Fibroblast of lung (primary cell): Measurements from ENCODE around the gene POPDC3. TPM values are rescaled to one million over a fixed set of nuclear protein-coding genes. Genes with fewer than 3 reads are reported as not detected.
A peak's percentile ranks its signal among the peaks of the same experiment; 100 is the strongest.

Experiments used
- DNase-seq, 2 donors: peaks; one replicate each; pipeline versions ENCODE4 v3.0.0 to v3.0.0-alpha.2; 2010; ENCODE audit warnings: low read depth in 2 of 2
- H2AFZ ChIP-seq: 2 replicates; pipeline ENCODE4 v1.5.1; 2012; ENCODE audit warnings: low read length, control low read depth, inconsistent platforms
- H3K27ac ChIP-seq: 2 replicates; pipeline ENCODE4 v1.5.1; 2011; ENCODE audit warnings: low read length, control low read depth; ENCODE audit not compliant: insufficient read depth
- H3K27me3 ChIP-seq: 2 replicates; pipeline ENCODE4 v1.5.1; 2011; ENCODE audit warnings: mild to moderate bottlenecking, low read length; ENCODE audit not compliant: control insufficient read depth, insufficient read depth
- H3K36me3 ChIP-seq: 2 replicates; pipeline ENCODE4 v1.5.1; 2011; ENCODE audit warnings: low read length; ENCODE audit not compliant: control insufficient read depth, insufficient read depth
- H3K4me1 ChIP-seq: 2 replicates; pipeline ENCODE4 v1.5.1; 2011; ENCODE audit warnings: low read length; ENCODE audit not compliant: control insufficient read depth, insufficient read depth; ENCODE audit errors: extremely low read depth
- H3K4me2 ChIP-seq: 2 replicates; pipeline ENCODE4 v1.5.1; 2011; ENCODE audit warnings: low read length, control low read depth; ENCODE audit not compliant: insufficient read depth; ENCODE audit errors: extremely low read depth
- H3K4me3 ChIP-seq, 4 experiments: fragments of 200-600 bp in 1 of 4; sonication (generic) in 1 of 4; replicated peaks in 1 of 4; 2 replicates each; pipeline ENCODE4 v1.5.1; 2011 to 2016; ENCODE audit warnings: low read length in 4 of 4, low read depth in 3 of 4, mild to moderate bottlenecking in 3 of 4, control low read depth in 2 of 4, inconsistent platforms in 1 of 4, mixed read lengths in 1 of 4; ENCODE audit not compliant: insufficient read depth in 1 of 4; ENCODE audit errors: control extremely low read depth in 1 of 4
- H3K79me2 ChIP-seq: 2 replicates; pipeline ENCODE4 v1.5.1; 2012; ENCODE audit warnings: mild to moderate bottlenecking, low read length, inconsistent platforms; ENCODE audit not compliant: control insufficient read depth, insufficient read depth
- H3K9ac ChIP-seq: 2 replicates; pipeline ENCODE4 v1.5.1; 2011; ENCODE audit warnings: mild to moderate bottlenecking, low read length, control low read depth; ENCODE audit not compliant: insufficient read depth
- H3K9me3 ChIP-seq: 2 replicates; pipeline ENCODE4 v1.5.1; 2012; ENCODE audit warnings: low read depth, low read length; ENCODE audit not compliant: control insufficient read depth, insufficient read depth
- H4K20me1 ChIP-seq: 2 replicates; pipeline ENCODE4 v1.5.1; 2011; ENCODE audit warnings: low read length; ENCODE audit not compliant: control insufficient read depth, insufficient read depth; ENCODE audit errors: extremely low read depth
- EZH2 ChIP-seq: IDR thresholded peaks from 2 replicates; pipeline ENCODE4 v1.5.1; 2012; ENCODE audit warnings: low read length, control low read depth, mild to moderate bottlenecking; ENCODE audit errors: missing control alignments
- polyA plus RNA-seq, 2 donors: library from polyadenylated mRNA; depleted of rRNA in 1 of 2; stranded (reverse) in 1 of 2; unstranded in 1 of 2; fragments of >200 nt; gene quantifications; 2 replicates each; pipeline ENCODE4 v1.2.1, GENCODE V29; 2011 to 2012; ENCODE audit warnings: missing spikeins in 1 of 2
- total RNA-seq: library from RNA; depleted of rRNA; stranded (reverse); fragments of >200 nt; gene quantifications from 2 replicates; pipeline ENCODE4 v1.2.1, GENCODE V29; 2014
- TF ChIP-seq, protein P1 (sequence below), 2 donors: IDR thresholded peaks in 1 of 2; conservative IDR thresholded peaks in 1 of 2; 1 replicate in 1 of 2; 2 replicates in 1 of 2; pipeline ENCODE4 v1.5.1; 2011 to 2012; ENCODE audit warnings: low read length in 2 of 2, control low read depth in 1 of 2, inconsistent platforms in 1 of 2, low read depth in 1 of 2, mild to moderate bottlenecking in 1 of 2

Gene POPDC3
- total and polyA plus RNA-seq, 2 donors (not counting 1 experiment from before 2014, with no cell fraction given), result 14.2 to 18.1 TPM

DNA sequence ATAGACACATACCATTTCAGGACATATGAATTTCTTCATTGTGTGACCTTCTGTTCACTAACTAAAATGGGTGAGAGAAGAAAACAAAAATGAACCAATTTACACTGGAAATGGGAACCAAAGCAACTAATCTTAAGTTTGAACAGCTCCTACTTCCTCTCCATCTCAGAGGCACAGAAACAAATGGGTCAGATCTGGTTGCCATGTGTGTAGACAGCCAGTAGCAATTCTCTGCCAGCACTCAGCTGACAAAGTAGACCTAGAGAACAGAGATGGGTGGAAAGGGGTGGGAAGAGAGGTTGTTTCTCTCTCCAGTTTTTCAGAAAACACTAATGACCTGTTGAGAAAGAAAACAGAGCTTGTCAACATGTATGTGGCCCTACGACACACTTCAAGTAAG, 14.3 kb upstream of the POPDC3 start:
- H3K9me3 ChIP-seq, result no peaks in the 10 kb centered on the region
- H3K4me2 ChIP-seq, result peak overlapping the region; percentile 5
- no peaks in the 10 kb centered on the region for H4K20me1 ChIP-seq
- H2AFZ ChIP-seq, result no peak overlapping the region
- no peak overlapping the region for H3K27ac ChIP-seq
- no peak for TF ChIP-seq EZH2
- TF ChIP-seq, protein P1, sequence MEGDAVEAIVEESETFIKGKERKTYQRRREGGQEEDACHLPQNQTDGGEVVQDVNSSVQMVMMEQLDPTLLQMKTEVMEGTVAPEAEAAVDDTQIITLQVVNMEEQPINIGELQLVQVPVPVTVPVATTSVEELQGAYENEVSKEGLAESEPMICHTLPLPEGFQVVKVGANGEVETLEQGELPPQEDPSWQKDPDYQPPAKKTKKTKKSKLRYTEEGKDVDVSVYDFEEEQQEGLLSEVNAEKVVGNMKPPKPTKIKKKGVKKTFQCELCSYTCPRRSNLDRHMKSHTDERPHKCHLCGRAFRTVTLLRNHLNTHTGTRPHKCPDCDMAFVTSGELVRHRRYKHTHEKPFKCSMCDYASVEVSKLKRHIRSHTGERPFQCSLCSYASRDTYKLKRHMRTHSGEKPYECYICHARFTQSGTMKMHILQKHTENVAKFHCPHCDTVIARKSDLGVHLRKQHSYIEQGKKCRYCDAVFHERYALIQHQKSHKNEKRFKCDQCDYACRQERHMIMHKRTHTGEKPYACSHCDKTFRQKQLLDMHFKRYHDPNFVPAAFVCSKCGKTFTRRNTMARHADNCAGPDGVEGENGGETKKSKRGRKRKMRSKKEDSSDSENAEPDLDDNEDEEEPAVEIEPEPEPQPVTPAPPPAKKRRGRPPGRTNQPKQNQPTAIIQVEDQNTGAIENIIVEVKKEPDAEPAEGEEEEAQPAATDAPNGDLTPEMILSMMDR (conservative IDR thresholded peaks at IDR 0.05 in 1 of 2, IDR thresholded peaks at IDR 0.05 in 1 of 2; ENCODE audit: low read depth in 1 of 2, low read length in 2 of 2), result no peak
- no peaks in the 10 kb centered on the region for H3K79me2 ChIP-seq
- no peaks in the 10 kb centered on the region for H3K27me3 ChIP-seq
- no peaks in the 10 kb centered on the region for H3K36me3 ChIP-seq
- DNase-seq, result no peak
- H3K9ac ChIP-seq, result no peak overlapping the region
- H3K4me3 ChIP-seq, result no peak overlapping the region
- peaks cover 4% of the 10 kb centered on the region for H3K4me1 ChIP-seq

DNA sequence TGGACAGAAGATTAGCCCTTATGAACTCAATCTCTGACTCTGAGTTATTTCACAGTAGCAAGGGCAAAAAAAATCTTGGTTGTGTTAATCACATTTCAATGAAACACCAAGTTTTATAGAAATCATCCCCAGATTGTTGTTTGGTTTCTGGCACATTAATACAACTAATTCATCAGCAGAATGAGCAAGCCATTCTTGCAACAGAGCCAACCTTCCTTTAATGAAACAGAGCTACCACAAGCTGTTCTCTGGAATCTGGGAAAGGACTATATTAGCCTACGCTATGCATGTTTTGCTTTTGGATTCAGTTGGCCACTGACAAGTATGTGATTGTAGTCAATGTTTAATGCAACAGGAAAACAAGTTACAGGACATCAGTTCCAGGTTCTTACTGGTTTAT, 13.8 kb upstream of the POPDC3 start:
- Histone ChIP-seq H3K27ac (no peak overlapping the region), H3K9ac (no peak overlapping the region), H3K27me3 (no peaks in the 10 kb centered on the region), H3K36me3 (no peaks in the 10 kb centered on the region), H3K4me3 (no peak overlapping the region), H3K79me2 (no peaks in the 10 kb centered on the region), H3K9me3 (no peaks in the 10 kb centered on the region), H3K4me2 (peak overlapping the region; percentile 5), H2AFZ (no peak overlapping the region), H4K20me1 (no peaks in the 10 kb centered on the region), H3K4me1 (peaks cover 4% of the 10 kb centered on the region)
- DNase-seq, result peak; percentile 86 to 95
- TF ChIP-seq EZH2, result no peak
- TF ChIP-seq, protein P1 (conservative IDR thresholded peaks at IDR 0.05 in 1 of 2, IDR thresholded peaks at IDR 0.05 in 1 of 2; ENCODE audit: low read depth in 1 of 2, low read length in 2 of 2), result no peak

DNA sequence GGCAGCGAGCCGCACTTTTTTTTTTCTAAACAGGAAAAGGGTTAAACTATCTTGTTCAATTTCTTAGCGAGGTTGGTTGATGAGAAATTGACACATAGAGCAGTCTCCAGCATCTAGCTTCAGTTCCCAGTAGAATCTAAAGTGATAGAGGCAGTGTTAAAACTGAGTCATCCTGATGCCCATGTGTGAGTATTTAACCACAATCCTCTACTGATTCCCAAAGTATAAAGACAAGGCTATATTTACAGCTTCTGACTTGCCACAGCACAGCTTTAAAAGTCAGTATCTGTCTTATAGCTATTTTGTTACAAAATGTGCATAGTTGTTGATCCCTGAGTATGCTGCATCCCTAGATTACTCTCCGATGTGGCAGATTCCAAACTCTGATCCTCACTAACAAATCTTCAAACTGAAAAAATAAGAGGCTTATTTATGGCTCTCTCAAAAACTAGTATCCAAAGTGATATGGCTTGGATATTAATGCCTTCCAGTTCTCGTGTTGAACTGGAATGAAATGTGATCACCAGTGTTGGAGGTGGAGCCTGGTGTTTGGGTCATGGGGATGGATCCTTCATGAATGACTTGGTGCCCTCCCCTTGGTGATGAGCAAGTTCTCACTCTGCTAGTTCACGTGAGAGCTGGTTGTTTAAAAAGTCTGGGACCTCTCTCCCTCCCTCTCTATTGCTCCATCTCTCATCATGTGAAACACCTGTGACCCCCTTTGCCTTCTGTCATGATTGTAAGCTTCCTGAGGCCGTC, 13.1 kb upstream of the POPDC3 start:
- H3K79me2 ChIP-seq, result no peaks in the 10 kb centered on the region
- no peaks in the 10 kb centered on the region for H3K9me3 ChIP-seq
- no peak overlapping the region for H3K9ac ChIP-seq
- peak; percentile 51 to 86 for DNase-seq
- H3K4me2 ChIP-seq, result no peak overlapping the region
- no peak for TF ChIP-seq EZH2
- TF ChIP-seq, protein P1 (conservative IDR thresholded peaks at IDR 0.05 in 1 of 2, IDR thresholded peaks at IDR 0.05 in 1 of 2; ENCODE audit: low read depth in 1 of 2, low read length in 2 of 2), result no peak
- no peak overlapping the region for H3K27ac ChIP-seq
- H3K27me3 ChIP-seq, result no peaks in the 10 kb centered on the region
- no peak overlapping the region for H3K4me3 ChIP-seq
- no peaks in the 10 kb centered on the region for H3K36me3 ChIP-seq
- H2AFZ ChIP-seq, result no peak overlapping the region
- peaks cover 4% of the 10 kb centered on the region for H3K4me1 ChIP-seq
- no peaks in the 10 kb centered on the region for H4K20me1 ChIP-seq
